Measurements from ENCODE around the gene CLEC14A.

The CLEC14A gene, protein sequence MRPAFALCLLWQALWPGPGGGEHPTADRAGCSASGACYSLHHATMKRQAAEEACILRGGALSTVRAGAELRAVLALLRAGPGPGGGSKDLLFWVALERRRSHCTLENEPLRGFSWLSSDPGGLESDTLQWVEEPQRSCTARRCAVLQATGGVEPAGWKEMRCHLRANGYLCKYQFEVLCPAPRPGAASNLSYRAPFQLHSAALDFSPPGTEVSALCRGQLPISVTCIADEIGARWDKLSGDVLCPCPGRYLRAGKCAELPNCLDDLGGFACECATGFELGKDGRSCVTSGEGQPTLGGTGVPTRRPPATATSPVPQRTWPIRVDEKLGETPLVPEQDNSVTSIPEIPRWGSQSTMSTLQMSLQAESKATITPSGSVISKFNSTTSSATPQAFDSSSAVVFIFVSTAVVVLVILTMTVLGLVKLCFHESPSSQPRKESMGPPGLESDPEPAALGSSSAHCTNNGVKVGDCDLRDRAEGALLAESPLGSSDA

DNA sequence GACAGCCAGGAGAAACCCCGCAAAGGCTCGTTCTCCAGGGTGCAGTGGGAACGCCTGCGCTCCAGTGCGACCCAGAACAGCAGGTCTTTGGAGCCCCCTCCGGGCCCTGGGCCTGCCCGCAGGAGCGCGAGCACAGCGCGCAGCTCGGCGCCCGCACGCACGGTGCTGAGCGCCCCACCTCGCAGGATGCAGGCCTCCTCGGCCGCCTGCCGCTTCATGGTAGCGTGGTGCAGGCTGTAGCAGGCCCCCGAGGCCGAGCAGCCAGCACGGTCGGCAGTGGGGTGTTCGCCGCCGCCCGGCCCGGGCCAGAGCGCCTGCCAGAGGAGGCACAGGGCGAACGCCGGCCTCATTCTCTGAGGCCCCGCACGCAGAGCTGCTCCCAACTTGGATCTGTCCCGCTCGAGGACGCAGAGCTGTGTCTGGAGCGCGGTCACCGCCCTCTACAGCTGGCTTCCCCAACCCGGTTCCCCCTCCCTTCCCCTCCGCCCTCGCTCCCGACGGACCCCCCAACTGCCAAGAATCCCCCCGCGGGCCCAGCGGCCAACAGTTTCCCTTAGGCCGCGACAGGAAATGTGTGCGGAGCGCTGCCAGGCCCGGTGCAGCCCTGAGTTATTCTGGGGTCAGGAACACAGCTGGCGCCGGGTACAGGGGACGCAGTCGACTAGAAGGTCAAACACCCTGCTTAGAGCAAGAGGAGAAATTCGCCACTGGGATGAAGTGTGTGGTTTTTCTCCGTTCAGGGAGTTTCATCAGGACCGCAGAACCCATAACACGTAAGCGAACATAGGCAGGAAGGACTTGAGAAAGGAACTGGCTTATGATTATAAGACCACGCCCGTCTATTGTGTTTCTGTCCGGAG lies at the start of gene CLEC14A:
TSS of gene CLEC14A (minus strand) at position 421 of the 860 bp plus-strand sequence. CDS start at position 350, 71 bp downstream.
- no peak for DNase-seq

- DNase-seq = no peak
These were observed 47.1 kb upstream of the CLEC14A start for GRCh38 chr14:38302966-38303365.

DNA sequence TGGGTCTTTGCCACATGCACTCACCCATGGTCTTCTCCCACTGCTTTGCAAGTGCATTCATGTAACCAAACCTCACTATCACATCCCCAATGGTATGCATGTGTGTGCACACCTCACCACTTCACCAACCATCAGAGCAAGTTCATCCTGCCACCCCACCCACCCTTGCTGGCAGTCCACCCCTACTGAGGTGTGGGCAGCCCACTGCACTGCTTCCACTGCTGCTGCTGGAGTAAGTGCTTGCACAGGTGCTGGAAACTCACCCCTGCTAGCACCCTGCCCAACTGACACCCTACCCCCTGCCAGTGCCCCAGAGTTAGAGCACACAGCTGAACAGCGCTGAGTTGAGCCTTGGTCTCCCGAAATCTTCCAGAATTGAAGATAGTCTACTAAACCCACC lies 46.1 kb upstream of the CLEC14A start:
- DNase-seq = no peak

DNA sequence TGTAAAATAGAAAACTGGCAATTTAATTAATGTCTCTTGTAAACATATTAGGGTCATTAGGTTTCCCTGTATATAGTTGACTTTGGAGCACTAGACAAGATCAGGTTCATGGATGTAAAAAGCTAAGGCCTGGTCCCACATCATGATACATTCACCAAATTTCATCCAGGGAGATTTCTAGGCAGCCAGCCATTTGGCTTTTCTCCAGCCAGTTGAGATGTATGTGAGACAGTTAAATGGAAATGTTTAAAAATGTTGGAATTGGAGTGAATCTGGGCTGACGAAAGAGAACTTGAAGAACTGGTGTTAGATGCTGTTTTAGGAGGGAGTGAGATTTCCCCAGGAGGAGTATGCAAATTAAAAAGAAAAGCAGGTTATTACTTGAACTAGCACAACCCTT lies 41.8 kb upstream of the CLEC14A start:
- no peak for DNase-seq

GRCh38 chr14:38291681-38292467 lies 36.0 kb upstream of the CLEC14A start:
- no peak for DNase-seq

DNA sequence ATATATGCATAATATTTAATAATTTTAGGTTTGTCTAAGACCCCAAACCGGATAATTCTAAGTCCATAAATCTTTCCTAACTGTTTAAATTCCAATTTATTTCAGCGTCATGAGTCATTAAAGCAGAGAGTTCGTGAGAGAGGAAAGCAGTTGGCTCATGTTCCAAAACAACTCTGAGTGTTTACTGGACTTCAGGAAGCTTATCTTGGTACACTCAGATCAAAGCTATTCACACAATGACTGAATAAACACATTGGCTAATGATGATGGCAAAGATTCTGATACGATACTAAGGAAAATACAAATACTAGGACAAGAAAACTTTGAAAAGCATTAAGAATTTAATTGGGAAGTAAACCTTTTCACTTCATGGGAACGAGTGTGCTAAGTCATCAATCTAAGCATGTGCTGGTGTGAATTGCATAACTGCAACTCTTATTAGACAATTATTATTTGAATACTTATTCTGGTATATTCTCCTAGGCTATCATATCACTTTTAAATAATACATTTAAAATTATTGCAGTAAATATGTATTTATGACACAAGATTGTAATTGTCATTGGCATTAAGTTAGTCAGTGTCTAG lies 34.8 kb upstream of the CLEC14A start:
- no peak for DNase-seq

GRCh38 chr14:38286452-38286851 lies 30.6 kb upstream of the CLEC14A start:
- no peak for DNase-seq

DNA sequence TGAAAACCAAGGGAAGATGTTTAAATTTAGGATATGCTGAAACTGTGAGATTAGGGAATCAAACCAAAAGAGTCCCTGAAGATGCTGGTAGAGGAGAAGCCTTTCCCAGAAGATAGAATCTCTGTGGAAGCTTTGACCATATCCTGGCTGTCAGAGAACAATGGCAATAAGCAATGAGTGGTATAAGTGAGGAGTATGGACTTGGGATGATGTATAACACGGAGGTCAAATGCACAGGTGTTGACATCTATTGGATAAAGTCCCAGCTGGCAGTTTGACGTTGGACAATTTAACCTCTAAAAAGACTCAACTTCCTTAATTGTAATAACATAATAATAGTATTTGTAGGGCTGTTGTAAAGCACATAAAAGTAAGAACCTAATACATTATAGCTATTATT lies 30.1 kb upstream of the CLEC14A start:
- no peak for DNase-seq

- DNase-seq = no peak
These were observed 27.0 kb upstream of the CLEC14A start for GRCh38 chr14:38282936-38283335.

GRCh38 chr14:38280081-38280480 lies 24.2 kb upstream of the CLEC14A start:
- DNase-seq = no peak

DNA sequence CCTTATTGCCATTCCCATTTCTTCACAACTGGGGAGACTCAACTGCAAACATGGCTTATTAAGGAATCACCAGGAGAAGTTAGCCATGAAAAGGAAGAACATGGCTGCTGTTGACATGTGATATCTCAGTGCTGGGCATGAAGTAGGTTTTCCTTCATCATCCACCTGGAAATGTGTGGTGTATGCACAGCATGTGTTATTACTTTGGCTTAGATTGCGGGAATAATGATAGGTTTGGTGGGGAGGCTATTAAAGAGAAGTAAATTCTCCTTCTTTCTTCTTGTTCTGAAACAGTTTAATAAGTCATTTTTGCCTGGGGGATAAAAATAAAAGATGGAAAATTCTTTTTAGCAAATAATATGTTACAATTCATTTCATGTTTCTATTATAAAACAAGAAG lies 23.7 kb upstream of the CLEC14A start:
- no peak for DNase-seq

DNA sequence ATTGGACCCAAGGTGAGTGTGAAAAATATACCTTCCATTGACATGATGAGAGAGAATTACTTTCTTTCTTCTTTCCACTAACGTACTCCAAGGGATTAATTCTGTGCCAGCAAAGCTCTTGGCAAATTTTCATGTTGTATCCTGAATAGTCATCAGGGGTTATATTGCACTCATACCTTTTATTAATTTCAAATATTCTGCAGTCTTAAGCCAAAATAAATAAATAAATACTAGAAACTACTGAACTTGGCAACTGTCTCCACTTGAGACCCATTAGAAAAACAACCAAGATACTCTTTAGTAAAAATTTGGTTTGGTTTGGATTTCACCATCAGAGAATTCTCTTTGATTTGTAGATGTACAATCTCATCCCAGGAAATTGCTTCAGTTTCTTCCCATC lies 22.1 kb upstream of the CLEC14A start:
- DNase-seq = no peak

DNA sequence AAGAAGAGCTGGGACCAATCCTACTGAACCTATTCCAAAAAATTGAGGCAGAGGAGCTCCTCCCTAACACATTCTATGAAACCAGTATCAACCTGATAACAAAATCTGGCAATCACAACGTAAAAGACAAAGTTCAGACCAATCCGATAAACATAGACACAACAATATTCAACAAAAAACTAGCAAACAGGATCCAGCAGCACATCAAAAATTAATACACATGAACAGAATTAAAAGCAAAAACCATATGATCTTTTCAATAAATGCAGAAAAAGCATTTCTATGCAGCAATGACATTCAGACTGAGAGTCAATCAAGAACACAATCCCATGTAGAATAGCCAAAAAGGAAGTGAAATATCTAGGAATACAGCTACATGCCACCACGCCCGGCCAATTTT lies 7.0 kb upstream of the CLEC14A start:
- DNase-seq = no peak

GRCh38 chr14:38261620-38262019 lies 5.7 kb upstream of the CLEC14A start:
- DNase-seq = no peak

GRCh38 chr14:38257507-38257906 lies 1.6 kb upstream of the CLEC14A start:
- DNase-seq = no peak

- DNase-seq = no peak
These were observed 594 bp upstream of the CLEC14A start for GRCh38 chr14:38256533-38256840.

DNA sequence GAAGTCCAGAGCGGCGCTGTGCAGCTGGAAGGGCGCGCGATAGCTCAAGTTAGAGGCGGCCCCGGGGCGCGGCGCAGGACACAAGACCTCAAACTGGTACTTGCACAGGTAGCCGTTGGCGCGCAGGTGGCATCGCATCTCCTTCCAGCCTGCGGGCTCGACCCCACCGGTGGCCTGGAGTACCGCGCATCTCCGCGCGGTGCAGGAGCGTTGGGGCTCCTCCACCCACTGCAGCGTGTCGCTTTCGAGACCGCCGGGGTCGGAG lies 553 bp downstream of the CLEC14A start:
- DNase-seq = no peak

DNA sequence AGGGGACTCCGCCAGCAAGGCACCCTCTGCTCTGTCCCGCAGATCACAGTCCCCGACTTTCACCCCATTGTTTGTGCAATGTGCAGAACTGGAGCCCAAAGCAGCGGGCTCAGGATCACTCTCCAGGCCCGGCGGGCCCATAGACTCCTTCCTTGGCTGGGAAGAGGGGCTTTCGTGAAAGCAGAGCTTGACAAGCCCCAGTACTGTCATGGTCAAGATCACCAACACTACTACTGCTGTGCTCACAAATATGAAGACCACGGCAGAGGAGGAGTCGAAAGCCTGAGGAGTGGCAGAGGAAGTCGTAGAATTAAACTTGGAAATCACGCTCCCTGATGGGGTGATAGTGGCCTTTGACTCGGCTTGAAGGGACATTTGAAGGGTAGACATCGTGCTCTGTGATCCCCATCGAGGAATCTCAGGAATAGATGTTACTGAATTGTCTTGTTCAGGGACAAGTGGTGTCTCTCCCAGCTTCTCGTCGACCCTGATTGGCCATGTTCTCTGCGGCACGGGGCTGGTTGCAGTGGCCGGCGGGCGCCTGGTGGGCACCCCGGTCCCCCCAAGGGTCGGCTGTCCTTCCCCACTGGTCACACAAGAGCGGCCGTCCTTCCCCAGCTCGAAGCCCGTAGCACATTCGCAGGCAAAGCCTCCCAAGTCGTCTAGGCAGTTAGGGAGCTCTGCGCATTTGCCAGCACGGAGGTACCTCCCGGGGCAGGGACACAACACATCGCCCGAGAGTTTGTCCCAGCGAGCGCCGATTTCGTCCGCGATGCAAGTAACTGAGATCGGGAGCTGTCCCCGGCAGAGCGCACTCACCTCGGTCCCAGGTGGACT lies 1.1 kb downstream of the CLEC14A start:
- no peak for DNase-seq

DNA sequence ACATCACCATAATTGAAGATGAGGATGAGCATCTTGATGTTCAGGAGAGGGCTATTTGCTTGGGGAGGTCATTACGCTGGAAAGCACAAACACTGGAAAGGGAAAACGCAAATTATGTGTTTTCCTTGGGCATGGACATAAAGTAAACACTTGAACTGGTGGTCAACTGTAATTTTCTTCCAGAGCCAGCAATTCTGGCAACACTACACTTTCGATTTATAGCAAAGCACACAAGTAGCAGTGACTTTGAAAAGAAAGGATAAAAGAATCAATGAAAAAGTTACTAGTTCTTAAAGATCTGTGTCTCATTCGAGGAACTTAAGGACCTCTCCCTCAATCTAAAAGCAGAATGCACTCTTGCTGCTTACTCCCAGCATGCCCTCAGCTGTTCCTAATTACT lies 2.2 kb downstream of the CLEC14A start:
- no peak for DNase-seq

- DNase-seq = no peak
These were observed 3.7 kb downstream of the CLEC14A start for GRCh38 chr14:38252066-38252710.

DNA sequence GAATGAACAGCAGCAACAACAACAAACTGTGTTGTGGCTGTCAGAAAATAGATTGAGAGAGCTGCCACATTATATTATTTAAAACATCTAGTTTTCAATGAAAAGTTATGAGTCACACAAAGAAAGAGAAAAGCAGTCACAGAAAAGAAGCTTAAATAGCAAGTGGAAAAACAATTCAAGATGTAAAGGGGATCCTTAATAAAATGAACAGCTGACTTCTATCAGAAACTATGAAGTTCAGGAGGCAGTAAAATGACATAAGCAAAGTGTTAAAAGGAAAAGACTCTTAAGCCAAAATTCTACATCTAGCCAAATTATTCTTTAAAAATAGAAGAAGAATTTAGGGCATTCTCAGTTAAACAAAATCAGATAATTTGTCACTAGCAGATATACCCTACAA lies 5.6 kb downstream of the CLEC14A start:
- DNase-seq = no peak

Measured in NCI-H526 treated with DMSO at 0.1 percent for 48 hours (cell line).